ENCODE measurements around the gene COL28A1.

DNA sequence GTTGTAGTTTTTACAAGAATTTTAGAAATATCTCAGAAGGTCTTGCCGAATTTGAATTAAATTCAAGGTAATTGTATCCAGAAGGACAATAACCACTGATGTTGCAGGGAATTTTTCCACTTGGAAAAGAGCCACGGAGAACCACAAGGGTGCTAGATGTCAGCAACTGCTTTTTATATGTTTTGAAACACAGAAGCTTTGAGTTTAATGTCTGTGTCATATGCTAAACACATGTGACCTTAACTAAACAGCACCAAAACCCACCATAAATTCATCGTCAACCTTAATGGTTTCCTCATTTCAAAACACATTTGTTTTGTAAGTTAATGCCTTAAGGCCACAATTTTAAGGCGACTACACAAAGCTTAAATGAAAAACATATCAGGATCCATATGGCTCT lies 106.9 kb downstream of the COL28A1 start:
- no peak for TF ChIP-seq EZH2 (IDR thresholded peaks at IDR 0.05)
- TF ChIP-seq, protein P1, sequence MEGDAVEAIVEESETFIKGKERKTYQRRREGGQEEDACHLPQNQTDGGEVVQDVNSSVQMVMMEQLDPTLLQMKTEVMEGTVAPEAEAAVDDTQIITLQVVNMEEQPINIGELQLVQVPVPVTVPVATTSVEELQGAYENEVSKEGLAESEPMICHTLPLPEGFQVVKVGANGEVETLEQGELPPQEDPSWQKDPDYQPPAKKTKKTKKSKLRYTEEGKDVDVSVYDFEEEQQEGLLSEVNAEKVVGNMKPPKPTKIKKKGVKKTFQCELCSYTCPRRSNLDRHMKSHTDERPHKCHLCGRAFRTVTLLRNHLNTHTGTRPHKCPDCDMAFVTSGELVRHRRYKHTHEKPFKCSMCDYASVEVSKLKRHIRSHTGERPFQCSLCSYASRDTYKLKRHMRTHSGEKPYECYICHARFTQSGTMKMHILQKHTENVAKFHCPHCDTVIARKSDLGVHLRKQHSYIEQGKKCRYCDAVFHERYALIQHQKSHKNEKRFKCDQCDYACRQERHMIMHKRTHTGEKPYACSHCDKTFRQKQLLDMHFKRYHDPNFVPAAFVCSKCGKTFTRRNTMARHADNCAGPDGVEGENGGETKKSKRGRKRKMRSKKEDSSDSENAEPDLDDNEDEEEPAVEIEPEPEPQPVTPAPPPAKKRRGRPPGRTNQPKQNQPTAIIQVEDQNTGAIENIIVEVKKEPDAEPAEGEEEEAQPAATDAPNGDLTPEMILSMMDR (IDR thresholded peaks at IDR 0.05), result no peak

Measured in neural progenitor cell (in vitro differentiated cells).